HepG2 (cell line): Measurements from ENCODE around the gene SHPK. TPM values are rescaled to one million over a fixed set of nuclear protein-coding genes. Genes with fewer than 3 reads are reported as not detected.
A peak's percentile ranks its signal among the peaks of the same experiment; 100 is the strongest.

Source experiments
- ATAC-seq: fragments of 200-7000 bp; cut with Tn5 transposase; 3 replicates; pipeline ENCODE4 v1.9.1; 2020; ENCODE audit warnings: mild to moderate bottlenecking, moderate library complexity
- BruUV-seq: library from RNA; stranded (reverse); fragments of 400-500 nt; replicated peaks from 2 replicates; lab custom pipeline; 2021; lab: Mats Ljungman, UMichigan
- CTCF ChIA-PET: fragments of 300-600 bp; formaldehyde crosslinking; extraction: SDS; loops from one replicate; lab custom pipeline; 2021; ENCODE audit warnings: low total read pairs, inconsistent platforms, low intra/inter-chr PET ratio; lab: Yijun Ruan, JAX
- POLR2A ChIA-PET: fragments of 350-600 bp; sonication (Branson Sonifier 250); formaldehyde crosslinking; loops from one replicate; lab custom pipeline; 2020; ENCODE audit warnings: antibody characterized with exemption, inconsistent platforms; lab: Yijun Ruan, JAX
- DNase-seq: peaks from one replicate; pipeline ENCODE4 v3.0.0-alpha.2; 2015; ENCODE audit warnings: low spot score
- FAIRE-seq: peaks from 3 replicates; lab custom pipeline; 2011; peaks lifted over from hg19 to GRCh38; lab: Jason Lieb, UNC
- H2AFZ ChIP-seq: one replicate; pipeline ENCODE4 v1.6.1; 2011; ENCODE audit warnings: low read length, inconsistent platforms
- H3K27ac ChIP-seq: fragments of 300-600 bp; 3 replicates; pipeline ENCODE4 v1.8.0; 2011; ENCODE audit warnings: mixed run types, mild to moderate bottlenecking, mixed read lengths, low read length, inconsistent platforms; ENCODE audit not compliant: insufficient read depth; ENCODE audit errors: extremely low read length
- H3K27me3 ChIP-seq, 2 experiments: fragments of 200-600 bp in 1 of 2; 2 replicates in 1 of 2; 3 replicates in 1 of 2; pipeline versions ENCODE4 v1.6.0 to v1.8.0; 2011; ENCODE audit warnings: low read length in 2 of 2, mild to moderate bottlenecking in 2 of 2, moderate library complexity in 2 of 2, inconsistent platforms in 1 of 2; ENCODE audit not compliant: insufficient read depth in 2 of 2, control insufficient read depth in 1 of 2
- H3K36me3 ChIP-seq, 2 experiments: fragments of 200-600 bp in 1 of 2; replicated peaks in 1 of 2; 2 replicates in 1 of 2; 3 replicates in 1 of 2; pipeline versions ENCODE4 v1.5.1 to v1.8.0; 2011; ENCODE audit warnings: low read length in 2 of 2, inconsistent platforms in 1 of 2; ENCODE audit not compliant: insufficient read depth in 2 of 2, control insufficient read depth in 1 of 2
- H3K4me1 ChIP-seq: 2 replicates; pipeline ENCODE4 v1.5.1; 2012; ENCODE audit warnings: low read length, inconsistent platforms; ENCODE audit not compliant: insufficient read depth
- H3K4me2 ChIP-seq: 2 replicates; pipeline ENCODE4 v1.6.0; 2011; ENCODE audit warnings: low read depth, low read length, inconsistent platforms
- H3K4me3 ChIP-seq, 3 experiments: fragments of 200-600 bp in 1 of 3; sonication (generic), shearing (Covaris generic) in 1 of 3; replicated peaks in 1 of 3; 2 replicates each; pipeline ENCODE4 v1.5.1; 2011 to 2016; ENCODE audit warnings: low read length in 3 of 3, inconsistent platforms in 2 of 3, low read depth in 2 of 3, mild to moderate bottlenecking in 2 of 3, control low read depth in 1 of 3, mixed read lengths in 1 of 3; ENCODE audit not compliant: insufficient read depth in 1 of 3
- H3K79me2 ChIP-seq: one replicate; pipeline ENCODE4 v1.6.1; 2011; ENCODE audit warnings: low read length, inconsistent platforms; ENCODE audit not compliant: insufficient read depth
- H3K9ac ChIP-seq: 2 replicates; pipeline ENCODE4 v1.6.0; 2011; ENCODE audit warnings: mild to moderate bottlenecking, low read depth, low read length, inconsistent platforms; ENCODE audit not compliant: insufficient read depth
- H3K9me3 ChIP-seq: 2 replicates; pipeline ENCODE4 v1.5.1; 2012; ENCODE audit warnings: mild to moderate bottlenecking, low read length
- H4K20me1 ChIP-seq: 2 replicates; pipeline ENCODE4 v1.6.0; 2011; ENCODE audit warnings: inconsistent platforms, mild to moderate bottlenecking, low read length, moderate library complexity; ENCODE audit not compliant: insufficient read depth
- AGO2 ChIP-seq: fragments of 200-400 bp; formaldehyde crosslinking; optimal IDR thresholded peaks from 2 replicates; pipeline ENCODE3; 2017; ENCODE audit warnings: mild to moderate bottlenecking, low read depth, low read length, moderate library complexity
- JUN ChIP-seq: sonication (generic); formaldehyde crosslinking; IDR thresholded peaks from 2 replicates; pipeline ENCODE4 v1.4.0; 2020; ENCODE audit warnings: mild to moderate bottlenecking, missing genetic modification reagents
- KMT2A ChIP-seq: sonication (generic); formaldehyde crosslinking; IDR thresholded peaks from 2 replicates; pipeline ENCODE4 v1.4.0; 2020; ENCODE audit warnings: missing genetic modification reagents
- POLR2AphosphoS2 ChIP-seq: IDR thresholded peaks from 2 replicates; pipeline ENCODE4 v1.6.1; 2011; ENCODE audit warnings: low read depth, low read length, improper control_type of control experiment
- RXRB ChIP-seq: IDR thresholded peaks from 2 replicates; pipeline ENCODE4 v1.6.1; 2016; ENCODE audit warnings: borderline replicate concordance, missing genetic modification reagents, missing compliant biosample characterization
- ZNF124 ChIP-seq: sonication (generic); formaldehyde crosslinking; IDR thresholded peaks from 2 replicates; pipeline ENCODE4 v1.4.0; 2020; ENCODE audit warnings: missing genetic modification reagents
- ZNF24 ChIP-seq: fragments of 450-650 bp; IDR thresholded peaks from 2 replicates; pipeline ENCODE4 v1.6.1; 2017; ENCODE audit warnings: antibody characterized with exemption, mild to moderate bottlenecking
- ZNF660 ChIP-seq: sonication (generic); formaldehyde crosslinking; IDR thresholded peaks from 2 replicates; pipeline ENCODE4 v1.5.1; 2020; ENCODE audit warnings: mild to moderate bottlenecking, low read depth, missing genetic modification reagents, borderline replicate concordance
- WGBS: methylation state at CpG from one replicate; pipeline ENCODE4 v1.1.6; 2017; ENCODE audit warnings: low lambda C conversion rate; 5-methylcytosine and 5-hydroxymethylcytosine counted together
- in situ Hi-C: cut with HindIII; loops from 2 replicates; pipeline ENCODE4 v1.10.0; 2017; ENCODE audit warnings: low pct_unique_long_range_greater_than_20kb; ENCODE audit not compliant: extremely low pct_ligation_motif_present
- intact Hi-C: fragments of 100-400 bp; cut with micrococcal nuclease; formaldehyde crosslinking; loops from one replicate; pipeline ENCODE4 v1.10.0; 2022; ENCODE audit not compliant: unreplicated experiment
- polyA plus RNA-seq, 8 experiments: library from polyadenylated mRNA; depleted of rRNA in 3 of 8; stranded (reverse) in 7 of 8; unstranded in 1 of 8; fragments of >200 nt; fragmentation: Illumina TruSeq in 4 of 8; extraction: Trizol in 4 of 8; gene quantifications; 2 replicates each; pipeline versions ENCODE4 v1.2.1 to v1.2.3, GENCODE V29; 2011 to 2016; ENCODE audit warnings: low read depth in 4 of 8, missing spikeins in 1 of 8, mixed read lengths in 1 of 8; ENCODE audit not compliant: insufficient read depth in 1 of 8
- total RNA-seq, 5 experiments: library from RNA; depleted of rRNA; stranded (reverse); fragments of >200 nt; fragmentation: Illumina TruSeq; extraction: Trizol; gene quantifications; 2 replicates each; pipeline ENCODE4 v1.2.3, GENCODE V29; 2016; ENCODE audit warnings: low read depth in 1 of 5
- TF ChIP-seq, protein P1 (sequence below): sonication (generic); formaldehyde crosslinking; IDR thresholded peaks from 2 replicates; pipeline ENCODE4 v1.5.0; 2020; ENCODE audit warnings: missing genetic modification reagents
- TF ChIP-seq, protein P2 (sequence below), 2 experiments: sonication (generic) in 1 of 2; formaldehyde crosslinking in 1 of 2; IDR thresholded peaks; 2 replicates each; pipeline versions ENCODE4 v1.4.0 to v1.6.1; 2016 to 2020; ENCODE audit warnings: borderline replicate concordance in 1 of 2, low read depth in 1 of 2, mild to moderate bottlenecking in 1 of 2, missing genetic modification reagents in 1 of 2
- TF ChIP-seq, protein P3 (sequence below): sonication (generic); formaldehyde crosslinking; IDR thresholded peaks from 2 replicates; pipeline ENCODE4 v1.5.1; 2020; ENCODE audit warnings: mild to moderate bottlenecking, missing genetic modification reagents, borderline replicate concordance
- TF ChIP-seq, protein P4 (sequence below): sonication (generic); formaldehyde crosslinking; IDR thresholded peaks from 2 replicates; pipeline ENCODE4 v1.4.0; 2020; ENCODE audit warnings: missing genetic modification reagents, borderline replicate concordance
- TF ChIP-seq, protein P5 (sequence below): sonication (generic); formaldehyde crosslinking; IDR thresholded peaks from 2 replicates; pipeline ENCODE4 v1.5.1; 2020; ENCODE audit warnings: missing genetic modification reagents, mild to moderate bottlenecking, borderline replicate concordance

The SHPK gene
- total and polyA plus RNA-seq, 2 of the 13 experiments (the other 11 are each of a cell fraction or from before 2014, with no cell fraction given): 16.2 to 30.9 TPM

DNA sequence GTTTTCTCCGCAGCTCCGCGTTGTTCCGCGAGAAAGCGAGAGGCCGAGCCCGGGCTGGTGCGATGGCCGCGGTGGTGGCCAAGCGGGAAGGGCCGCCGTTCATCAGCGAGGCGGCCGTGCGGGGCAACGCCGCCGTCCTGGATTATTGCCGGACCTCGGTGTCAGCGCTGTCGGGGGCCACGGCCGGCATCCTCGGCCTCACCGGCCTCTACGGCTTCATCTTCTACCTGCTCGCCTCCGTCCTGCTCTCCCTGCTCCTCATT, 33.0 kb upstream of the SHPK start:
- Histone ChIP-seq H3K9me3 (no peaks in the 10 kb centered on the region), H3K27me3 (no peaks in the 10 kb centered on the region; a peak in 1 of 5 replicates), H3K36me3 (peaks cover 0 to 8% of the 10 kb centered on the region in 2 experiments; a peak in 3 of 5 replicates), H3K27ac (peak overlapping the region; percentile 79), H3K9ac (peak overlapping the region; percentile 94), H3K4me1 (peaks cover 44% of the 10 kb centered on the region), H2AFZ (no peak overlapping the region), H3K4me3 (peak overlapping the region; percentile 89 to 97 (median 95)), H3K4me2 (peak overlapping the region; percentile 90), H4K20me1 (peaks cover 4% of the 10 kb centered on the region; the same call in 1 of the 2 replicates), H3K79me2 (peaks cover 24% of the 10 kb centered on the region)
- DNase-seq (no peak), FAIRE-seq (no peak), ATAC-seq (no peak)
- ChIA-PET CTCF (no interaction called here), POLR2A (interaction anchor here (0.8 to 3.6 kb wide), 3 partner anchors 9 to 126 kb away, joined by 3 to 74 read pairs (median 8); partner anchors contain the start of genes CTNS and SHPK)
- in situ Hi-C loops: loop anchor here (10.0 kb wide), 1 partner anchor 624 kb away; no protein-coding TSS in a partner anchor
- BruUV-seq: TSS peak; percentile 90
- 1% methylated on average over 10 of the region's 32 CpGs for WGBS
- intact Hi-C loops: no loop called here
- TF ChIP-seq JUN (CRISPR knock-in tag) (0 out of 2 replicates have a peak, but pooled peaks have one; percentile 15), ZNF660 (no peak), RXRB (CRISPR knock-in tag) (no peak), ZNF24 (no peak), KMT2A (CRISPR knock-in tag) (peak; percentile 29; the same call in 1 of the 2 replicates), AGO2 (peak; percentile 30), ZNF124 (CRISPR knock-in tag) (no peak), POLR2AphosphoS2 (no peak)
- TF ChIP-seq, protein P1, sequence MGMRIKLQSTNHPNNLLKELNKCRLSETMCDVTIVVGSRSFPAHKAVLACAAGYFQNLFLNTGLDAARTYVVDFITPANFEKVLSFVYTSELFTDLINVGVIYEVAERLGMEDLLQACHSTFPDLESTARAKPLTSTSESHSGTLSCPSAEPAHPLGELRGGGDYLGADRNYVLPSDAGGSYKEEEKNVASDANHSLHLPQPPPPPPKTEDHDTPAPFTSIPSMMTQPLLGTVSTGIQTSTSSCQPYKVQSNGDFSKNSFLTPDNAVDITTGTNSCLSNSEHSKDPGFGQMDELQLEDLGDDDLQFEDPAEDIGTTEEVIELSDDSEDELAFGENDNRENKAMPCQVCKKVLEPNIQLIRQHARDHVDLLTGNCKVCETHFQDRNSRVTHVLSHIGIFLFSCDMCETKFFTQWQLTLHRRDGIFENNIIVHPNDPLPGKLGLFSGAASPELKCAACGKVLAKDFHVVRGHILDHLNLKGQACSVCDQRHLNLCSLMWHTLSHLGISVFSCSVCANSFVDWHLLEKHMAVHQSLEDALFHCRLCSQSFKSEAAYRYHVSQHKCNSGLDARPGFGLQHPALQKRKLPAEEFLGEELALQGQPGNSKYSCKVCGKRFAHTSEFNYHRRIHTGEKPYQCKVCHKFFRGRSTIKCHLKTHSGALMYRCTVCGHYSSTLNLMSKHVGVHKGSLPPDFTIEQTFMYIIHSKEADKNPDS (CRISPR knock-in tag): 0 out of 2 replicates have a peak, but pooled peaks have one; percentile 21
- TF ChIP-seq, protein P2, sequence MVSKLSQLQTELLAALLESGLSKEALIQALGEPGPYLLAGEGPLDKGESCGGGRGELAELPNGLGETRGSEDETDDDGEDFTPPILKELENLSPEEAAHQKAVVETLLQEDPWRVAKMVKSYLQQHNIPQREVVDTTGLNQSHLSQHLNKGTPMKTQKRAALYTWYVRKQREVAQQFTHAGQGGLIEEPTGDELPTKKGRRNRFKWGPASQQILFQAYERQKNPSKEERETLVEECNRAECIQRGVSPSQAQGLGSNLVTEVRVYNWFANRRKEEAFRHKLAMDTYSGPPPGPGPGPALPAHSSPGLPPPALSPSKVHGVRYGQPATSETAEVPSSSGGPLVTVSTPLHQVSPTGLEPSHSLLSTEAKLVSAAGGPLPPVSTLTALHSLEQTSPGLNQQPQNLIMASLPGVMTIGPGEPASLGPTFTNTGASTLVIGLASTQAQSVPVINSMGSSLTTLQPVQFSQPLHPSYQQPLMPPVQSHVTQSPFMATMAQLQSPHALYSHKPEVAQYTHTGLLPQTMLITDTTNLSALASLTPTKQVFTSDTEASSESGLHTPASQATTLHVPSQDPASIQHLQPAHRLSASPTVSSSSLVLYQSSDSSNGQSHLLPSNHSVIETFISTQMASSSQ (IDR thresholded peaks at IDR 0.05; ENCODE audit: low read depth): no peak
- TF ChIP-seq, protein P2 (CRISPR knock-in tag; IDR thresholded peaks at IDR 0.05; ENCODE audit: borderline replicate concordance): no peak
- TF ChIP-seq, protein P3, sequence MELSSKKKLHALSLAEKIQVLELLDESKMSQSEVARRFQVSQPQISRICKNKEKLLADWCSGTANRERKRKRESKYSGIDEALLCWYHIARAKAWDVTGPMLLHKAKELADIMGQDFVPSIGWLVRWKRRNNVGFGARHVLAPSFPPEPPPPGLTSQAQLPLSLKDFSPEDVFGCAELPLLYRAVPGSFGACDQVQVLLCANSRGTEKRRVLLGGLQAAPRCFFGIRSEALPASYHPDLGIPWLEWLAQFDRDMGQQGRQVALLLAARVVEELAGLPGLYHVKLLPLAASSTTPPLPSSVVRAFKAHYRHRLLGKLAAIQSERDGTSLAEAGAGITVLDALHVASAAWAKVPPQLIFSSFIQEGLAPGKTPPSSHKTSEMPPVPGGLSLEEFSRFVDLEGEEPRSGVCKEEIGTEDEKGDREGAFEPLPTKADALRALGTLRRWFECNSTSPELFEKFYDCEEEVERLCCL (CRISPR knock-in tag): no peak
- TF ChIP-seq, protein P4, sequence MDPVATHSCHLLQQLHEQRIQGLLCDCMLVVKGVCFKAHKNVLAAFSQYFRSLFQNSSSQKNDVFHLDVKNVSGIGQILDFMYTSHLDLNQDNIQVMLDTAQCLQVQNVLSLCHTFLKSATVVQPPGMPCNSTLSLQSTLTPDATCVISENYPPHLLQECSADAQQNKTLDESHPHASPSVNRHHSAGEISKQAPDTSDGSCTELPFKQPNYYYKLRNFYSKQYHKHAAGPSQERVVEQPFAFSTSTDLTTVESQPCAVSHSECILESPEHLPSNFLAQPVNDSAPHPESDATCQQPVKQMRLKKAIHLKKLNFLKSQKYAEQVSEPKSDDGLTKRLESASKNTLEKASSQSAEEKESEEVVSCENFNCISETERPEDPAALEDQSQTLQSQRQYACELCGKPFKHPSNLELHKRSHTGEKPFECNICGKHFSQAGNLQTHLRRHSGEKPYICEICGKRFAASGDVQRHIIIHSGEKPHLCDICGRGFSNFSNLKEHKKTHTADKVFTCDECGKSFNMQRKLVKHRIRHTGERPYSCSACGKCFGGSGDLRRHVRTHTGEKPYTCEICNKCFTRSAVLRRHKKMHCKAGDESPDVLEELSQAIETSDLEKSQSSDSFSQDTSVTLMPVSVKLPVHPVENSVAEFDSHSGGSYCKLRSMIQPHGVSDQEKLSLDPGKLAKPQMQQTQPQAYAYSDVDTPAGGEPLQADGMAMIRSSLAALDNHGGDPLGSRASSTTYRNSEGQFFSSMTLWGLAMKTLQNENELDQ (CRISPR knock-in tag): no peak
- TF ChIP-seq, protein P5, sequence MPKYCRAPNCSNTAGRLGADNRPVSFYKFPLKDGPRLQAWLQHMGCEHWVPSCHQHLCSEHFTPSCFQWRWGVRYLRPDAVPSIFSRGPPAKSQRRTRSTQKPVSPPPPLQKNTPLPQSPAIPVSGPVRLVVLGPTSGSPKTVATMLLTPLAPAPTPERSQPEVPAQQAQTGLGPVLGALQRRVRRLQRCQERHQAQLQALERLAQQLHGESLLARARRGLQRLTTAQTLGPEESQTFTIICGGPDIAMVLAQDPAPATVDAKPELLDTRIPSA (CRISPR knock-in tag): no peak
